GM03348 (cell line): ENCODE data around the gene PDZRN4.
A peak's percentile ranks its signal among the peaks of the same experiment; 100 is the strongest.

Source experiments
- DNase-seq: peaks from one replicate; pipeline ENCODE4 v3.0.0; 2012; ENCODE audit warnings: low spot score

PDZRN4 gene

DNA sequence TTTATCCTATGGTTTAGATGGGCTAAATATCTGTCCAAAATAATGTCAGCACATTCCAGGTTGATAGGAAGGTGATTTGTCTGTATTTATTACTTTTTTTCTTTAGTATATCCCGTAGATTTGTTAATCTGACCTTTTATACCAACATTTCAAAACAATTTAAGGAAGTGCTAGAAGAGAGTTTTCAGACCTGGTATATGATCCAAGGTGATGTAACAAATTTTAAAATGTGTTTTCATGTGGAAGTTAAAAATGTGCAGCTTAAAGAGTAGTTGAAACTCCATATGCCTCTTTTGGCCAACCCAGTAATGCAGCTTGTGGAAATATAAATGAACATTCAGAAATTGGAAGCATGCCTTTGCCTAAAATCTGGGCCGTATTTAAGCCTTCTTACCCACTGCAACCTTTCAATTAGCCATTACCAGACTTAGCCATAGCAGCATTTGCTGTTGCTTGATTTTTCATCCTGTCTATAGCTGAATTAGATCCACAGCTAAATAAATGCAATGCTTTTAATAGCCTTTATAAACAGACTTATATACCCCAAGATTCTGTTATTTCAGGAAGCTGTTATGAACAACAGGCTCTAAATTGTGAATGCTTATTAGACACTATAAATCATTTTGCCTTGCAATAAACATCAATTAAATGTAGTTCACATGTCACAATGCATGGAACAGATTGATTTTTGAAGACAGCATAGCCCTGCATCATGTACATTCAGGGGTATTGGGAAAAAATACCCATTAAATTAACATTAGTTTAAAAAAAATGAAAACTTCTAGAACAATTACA is 271.2 kb downstream of the PDZRN4 start:
- DNase-seq, result no peak

GRCh38 chr12:41459906-41460214 is 271.7 kb downstream of the PDZRN4 start:
- no peak for DNase-seq

GRCh38 chr12:41460906-41461305 is 272.8 kb downstream of the PDZRN4 start:
- DNase-seq, result no peak

DNA sequence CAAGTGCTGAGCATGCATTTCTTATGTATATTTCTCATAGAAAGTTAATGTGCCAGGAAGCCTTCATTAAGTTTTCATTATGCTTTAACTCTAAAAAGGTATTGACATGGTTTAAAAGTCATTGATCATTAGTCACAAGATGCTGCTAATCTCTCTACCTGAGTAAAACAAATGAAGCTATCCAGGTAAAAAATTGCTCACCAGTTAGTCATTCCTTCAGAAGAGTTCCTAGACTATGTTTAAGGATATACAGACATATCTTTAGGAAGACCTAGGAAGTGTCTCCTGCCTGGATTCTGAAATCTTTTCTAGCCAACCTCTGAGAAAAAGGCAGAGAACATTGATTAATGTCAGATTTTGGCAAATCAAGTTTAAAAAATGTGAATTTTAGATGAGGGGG is 274.2 kb downstream of the PDZRN4 start:
- DNase-seq, result no peak

GRCh38 chr12:41465526-41465925 is 277.4 kb downstream of the PDZRN4 start:
- DNase-seq, result no peak

GRCh38 chr12:41466300-41466699 is 278.2 kb downstream of the PDZRN4 start:
- DNase-seq, result no peak

DNA sequence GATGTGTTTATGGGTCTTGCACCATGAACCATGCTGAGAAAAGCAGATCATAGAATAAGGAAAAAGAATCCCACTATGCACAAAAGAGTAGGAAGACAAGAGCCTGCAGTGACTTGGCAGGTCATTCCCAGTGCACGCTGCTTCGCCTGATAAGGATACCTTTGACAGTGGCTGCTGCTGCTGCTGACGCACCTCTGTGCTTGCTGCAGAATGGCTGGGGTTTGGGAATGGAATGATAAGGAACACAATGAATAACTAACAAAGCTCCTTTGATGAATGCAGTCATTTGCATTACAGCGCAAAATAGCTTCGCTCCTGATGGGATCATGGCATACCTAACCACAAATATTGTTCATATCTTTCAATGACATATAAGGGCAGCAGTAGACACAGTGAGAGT is 278.7 kb downstream of the PDZRN4 start:
- DNase-seq, result no peak

DNA sequence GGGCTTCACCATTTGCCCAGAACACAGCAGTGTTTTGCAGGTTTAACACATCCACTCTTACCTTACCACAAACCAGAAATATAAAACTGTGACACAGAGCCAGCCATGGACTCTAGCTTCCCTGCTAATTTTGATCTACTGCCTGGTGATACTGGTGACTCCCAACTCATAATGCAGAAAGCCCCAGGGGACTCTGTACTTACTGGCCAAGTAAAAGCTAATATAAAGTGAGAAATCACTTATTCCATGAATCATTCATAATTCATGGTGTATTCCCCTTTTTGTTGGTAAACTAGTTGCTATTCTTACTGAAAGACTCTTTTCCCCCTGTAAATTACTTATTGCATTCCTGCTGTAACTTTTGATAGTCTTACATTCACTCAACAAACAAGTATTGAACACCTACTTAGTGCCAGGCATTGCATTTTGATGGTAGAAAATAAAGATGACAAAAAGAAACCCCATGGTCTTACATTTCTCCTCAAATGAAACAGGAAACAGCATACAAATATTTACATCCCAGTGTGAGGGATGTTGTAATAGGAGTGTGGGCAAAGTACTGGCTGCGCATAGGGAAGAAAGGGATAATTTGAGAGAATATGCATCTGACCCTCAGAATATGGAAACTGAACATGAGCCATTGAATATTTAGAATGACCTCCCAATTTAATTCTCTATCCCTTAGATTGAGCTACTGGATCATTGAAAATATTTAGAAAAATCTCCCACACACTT is 279.6 kb downstream of the PDZRN4 start:
- DNase-seq, result no peak

DNA sequence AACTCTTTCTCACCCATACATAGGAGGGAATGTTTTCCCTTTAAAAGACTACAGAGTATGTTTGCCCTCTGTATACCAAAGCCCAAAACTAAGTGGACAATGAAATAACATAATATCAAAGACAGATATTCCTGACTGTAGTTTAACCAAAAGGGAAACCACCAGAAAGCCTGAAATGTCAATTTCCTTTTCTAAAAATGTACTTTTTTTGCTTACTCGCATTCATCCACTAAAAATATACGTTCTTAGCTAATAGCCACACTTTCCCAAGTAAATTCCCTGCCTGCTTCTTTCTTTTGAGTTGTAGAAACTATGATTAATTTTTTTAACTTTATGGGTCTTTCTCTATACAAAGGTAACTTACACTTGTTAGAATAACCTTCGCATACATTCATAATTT is 280.2 kb downstream of the PDZRN4 start:
- no peak for DNase-seq

- no peak for DNase-seq
Measured at GRCh38 chr12:41468756-41469155, 280.6 kb downstream of the PDZRN4 start.

- no peak for DNase-seq
Measured at GRCh38 chr12:41473441-41473840, 285.3 kb downstream of the PDZRN4 start.

DNA sequence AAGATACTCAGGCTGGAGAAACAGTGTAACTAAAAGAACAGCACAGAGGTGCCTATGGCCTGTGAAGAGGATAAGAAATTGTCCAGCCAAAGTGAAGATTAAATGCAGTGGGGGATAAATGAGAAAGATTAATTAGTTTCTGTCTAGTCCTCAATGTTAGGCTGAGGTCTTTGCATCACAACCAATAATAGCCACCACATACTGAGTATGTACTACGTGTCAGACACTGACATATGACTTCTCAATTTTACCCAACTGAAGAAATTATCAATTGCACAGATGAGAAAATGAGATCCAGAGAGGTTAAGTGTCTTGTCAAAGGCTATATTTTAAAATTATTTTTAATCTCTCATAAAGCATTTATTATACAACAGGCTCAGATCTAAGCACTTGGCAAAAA is 285.9 kb downstream of the PDZRN4 start:
- DNase-seq, result no peak

DNA sequence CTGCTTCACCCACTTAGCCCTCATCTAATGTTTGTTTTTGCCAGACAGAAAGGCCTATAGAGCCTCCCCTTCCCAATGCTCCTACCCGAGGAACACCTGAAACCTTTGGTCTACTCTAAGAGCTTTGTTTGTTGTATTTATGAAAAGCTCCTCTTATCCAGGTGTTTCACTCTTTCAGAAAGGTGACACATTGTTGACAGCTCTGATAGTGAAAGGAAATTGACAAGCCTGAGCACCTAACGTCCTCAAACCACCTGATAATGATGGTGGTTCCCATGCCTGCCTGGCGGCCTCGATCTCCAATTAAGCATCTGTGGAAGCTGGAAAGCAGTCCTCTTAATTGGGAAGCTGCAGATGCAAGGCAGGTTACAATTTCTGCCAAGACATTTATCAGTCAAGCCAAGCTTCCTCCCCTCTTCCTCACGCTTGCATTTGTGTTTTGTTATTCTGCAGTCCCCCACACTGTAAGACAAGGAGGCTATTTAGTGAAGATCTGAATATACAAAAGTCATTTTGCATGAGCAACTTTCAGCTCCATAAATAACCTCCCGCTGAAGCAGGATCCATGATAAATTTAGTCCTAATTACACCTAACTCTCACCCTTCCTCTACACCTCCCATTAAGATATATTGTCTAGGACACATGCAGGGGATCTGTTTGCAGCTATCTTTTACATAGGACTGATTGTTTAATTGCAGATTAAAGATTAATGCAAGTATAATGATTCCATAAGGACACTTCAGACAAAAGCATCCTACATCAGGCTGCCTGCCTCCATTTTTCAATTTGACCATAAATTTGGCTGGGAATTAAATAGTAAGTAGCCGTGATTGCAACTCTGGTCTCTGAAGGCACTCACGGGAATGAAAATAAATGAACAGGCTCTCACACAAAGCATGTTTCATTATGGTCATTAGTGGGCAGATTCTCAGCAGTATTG is 288.6 kb downstream of the PDZRN4 start:
- DNase-seq, result no peak

- DNase-seq, result no peak
Measured at GRCh38 chr12:41479426-41479825, 291.3 kb downstream of the PDZRN4 start.

DNA sequence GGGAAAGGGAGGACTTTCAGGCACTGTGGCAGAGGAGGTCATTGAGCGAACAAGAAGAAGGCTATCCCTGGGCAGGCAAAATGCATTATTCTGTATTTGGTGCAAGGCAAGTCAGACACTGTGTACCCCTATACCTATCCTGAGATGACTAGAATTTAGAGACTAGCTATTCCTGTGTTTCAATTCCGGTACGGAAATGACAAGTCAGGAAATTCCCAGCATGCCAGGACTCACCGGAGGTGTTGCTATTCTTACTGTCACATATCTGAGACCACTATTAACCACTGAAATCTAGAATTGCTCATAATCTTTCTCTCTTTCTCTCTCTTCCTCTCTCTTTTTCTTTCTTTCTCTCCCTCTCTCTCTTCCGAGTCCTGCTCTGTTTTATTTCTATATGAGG is 297.1 kb downstream of the PDZRN4 start:
- no peak for DNase-seq

- DNase-seq, result peak; percentile 31
Measured at GRCh38 chr12:41486718-41487117, 298.6 kb downstream of the PDZRN4 start.

DNA sequence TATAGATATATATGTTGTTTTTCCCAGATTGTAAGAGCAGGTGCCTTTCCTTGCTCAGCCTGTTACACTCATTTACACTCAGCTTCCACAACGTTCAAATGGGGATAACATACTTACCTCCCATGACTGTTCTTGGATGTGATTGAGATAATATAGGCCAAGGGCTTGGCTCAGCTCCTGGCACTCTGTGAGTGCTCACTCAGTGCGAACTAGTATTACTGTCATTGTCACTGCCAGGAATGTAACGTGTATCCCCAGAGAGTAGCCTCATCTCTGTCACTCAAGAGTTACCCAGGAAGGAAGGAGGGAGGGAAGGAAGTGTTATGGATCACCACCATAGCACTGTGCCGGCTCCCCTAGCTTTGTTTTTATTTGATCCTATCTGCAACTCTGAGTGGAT is 307.9 kb downstream of the PDZRN4 start:
- DNase-seq, result no peak

GRCh38 chr12:41497409-41497808 is 309.3 kb downstream of the PDZRN4 start:
- DNase-seq, result no peak

DNA sequence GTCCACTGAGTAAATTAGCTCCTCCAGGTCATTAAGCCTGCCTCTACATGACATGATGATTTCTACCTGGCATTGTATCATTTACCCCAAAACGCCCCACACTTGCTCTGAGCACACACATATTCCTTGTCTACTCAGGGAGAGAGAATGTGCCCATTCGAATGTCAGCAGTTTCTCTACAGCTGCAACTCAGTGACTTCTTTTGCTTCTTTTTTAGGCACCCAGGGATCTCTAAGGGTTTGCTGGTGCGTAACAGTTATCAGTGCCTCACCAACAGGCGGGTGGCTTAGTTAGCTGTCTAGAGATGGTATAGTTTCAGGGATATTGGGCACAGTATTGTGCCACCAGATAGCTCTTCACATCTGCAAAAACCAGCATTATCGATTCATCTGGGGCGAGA is 316.9 kb downstream of the PDZRN4 start:
- no peak for DNase-seq

GRCh38 chr12:41507286-41507685 is 319.2 kb downstream of the PDZRN4 start:
- no peak for DNase-seq

- DNase-seq, result no peak
Measured at GRCh38 chr12:41509271-41510055, 321.3 kb downstream of the PDZRN4 start.

GRCh38 chr12:41510470-41510869 is 322.4 kb downstream of the PDZRN4 start:
- DNase-seq, result no peak
